ENCODE measurements around the gene CCDC12. TPM values are rescaled to one million over a fixed set of nuclear protein-coding genes. Genes with fewer than 3 reads are reported as not detected.

The CCDC12 gene
- total and polyA plus RNA-seq, 2 of the 13 experiments (the other 11 are each of a cell fraction or from before 2014, with no cell fraction given), result 30.1 to 49.5 TPM

- no peak for TF ChIP-seq CSRNP2 (CRISPR knock-in tag; conservative IDR thresholded peaks at IDR 0.05; ENCODE audit: low read depth)
- peak; percentile 41; the same call in 1 of the 2 replicates for TF ChIP-seq SP5 (CRISPR knock-in tag; IDR thresholded peaks at IDR 0.05; ENCODE audit: borderline replicate concordance, low read depth)
- TF ChIP-seq ZNF512 (CRISPR knock-in tag; IDR thresholded peaks at IDR 0.05), result no peak
- no peak for TF ChIP-seq ZNF703 (CRISPR knock-in tag; IDR thresholded peaks at IDR 0.05; ENCODE audit: borderline replicate concordance)
Observed at GRCh38 chr3:46943237-46944187, 33.0 kb downstream of the CCDC12 start (continued).

- Histone ChIP-seq H4K20me1 (ENCODE audit: insufficient read depth, low read length) (peaks cover 17% of the 10 kb centered on the region), H3K9me3 (ENCODE audit: low read length) (no peaks in the 10 kb centered on the region), H2AFZ (ENCODE audit: low read length) (no peak overlapping the region), H3K79me2 (ENCODE audit: insufficient read depth, low read length) (peaks cover 68% of the 10 kb centered on the region), H3K27me3 (ENCODE audit: control insufficient read depth in 1 of 2, insufficient read depth in 2 of 2, low read length in 2 of 2) (no peaks in the 10 kb centered on the region), H3K4me2 (ENCODE audit: low read depth, low read length) (peak overlapping the region; percentile 71), H3K4me3 (replicated peaks in 1 of 3; ENCODE audit: insufficient read depth in 1 of 3, low read depth in 2 of 3, low read length in 3 of 3) (peak overlapping the region in 1 of 3 experiments; percentile 17; a peak in 1 of 6 replicates), H3K4me1 (ENCODE audit: insufficient read depth, low read length) (peaks cover 94% of the 10 kb centered on the region), H3K36me3 (replicated peaks in 1 of 2; ENCODE audit: control insufficient read depth in 1 of 2, insufficient read depth in 2 of 2, low read length in 2 of 2) (peaks cover 8 to 49% of the 10 kb centered on the region in 2 experiments), H3K9ac (ENCODE audit: insufficient read depth, low read depth, low read length) (peak overlapping the region; percentile 45), H3K27ac (ENCODE audit: extremely low read length, insufficient read depth, low read length) (peak overlapping the region; percentile 73)
- DNase-seq (ENCODE audit: low spot score) (no peak), ATAC-seq (no peak), FAIRE-seq (peak; percentile 30)
- TF ChIP-seq MTA3 (CRISPR knock-in tag; IDR thresholded peaks at IDR 0.05) (no peak), DZIP1 (CRISPR knock-in tag; IDR thresholded peaks at IDR 0.05) (0 out of 2 replicates have a peak, but pooled peaks have one; percentile 30), ATRX (CRISPR knock-in tag; IDR thresholded peaks at IDR 0.05; ENCODE audit: borderline replicate concordance) (no peak), ZNF883 (CRISPR knock-in tag; IDR thresholded peaks at IDR 0.05; ENCODE audit: not compliant biosample characterization) (peak; percentile 6), KAT8 (CRISPR knock-in tag; IDR thresholded peaks at IDR 0.05) (no peak)
- ChIA-PET CTCF (ENCODE audit: low intra/inter-chr PET ratio, low total read pairs) (no interaction called here), POLR2A (interaction anchor here (1.2 to 2.1 kb wide), 3 partner anchors 12 to 40 kb away, joined by 4 to 16 read pairs (median 6); partner anchors contain the start of gene CCDC12)
- intact Hi-C loops (cut with micrococcal nuclease; ENCODE audit: unreplicated experiment) (no loop called here), in situ Hi-C loops (cut with HindIII; ENCODE audit: extremely low pct_ligation_motif_present, low pct_unique_long_range_greater_than_20kb) (no loop called here)
- WGBS (ENCODE audit: low lambda C conversion rate), result 82% methylated on average over 12 of the region's 12 CpGs
- no TSS peak for BruUV-seq (replicated peaks)
Observed at GRCh38 chr3:46942481-46943236, 33.9 kb downstream of the CCDC12 start.
